ENCODE data around the gene CROCC2. TPM values are rescaled to one million over a fixed set of nuclear protein-coding genes. Genes with fewer than 3 reads are reported as not detected.

CROCC2 gene
- total and polyA plus RNA-seq, 10 of the 15 experiments (the other 5 are each of a cell fraction or from before 2014, with no cell fraction given), result not detected

DNA sequence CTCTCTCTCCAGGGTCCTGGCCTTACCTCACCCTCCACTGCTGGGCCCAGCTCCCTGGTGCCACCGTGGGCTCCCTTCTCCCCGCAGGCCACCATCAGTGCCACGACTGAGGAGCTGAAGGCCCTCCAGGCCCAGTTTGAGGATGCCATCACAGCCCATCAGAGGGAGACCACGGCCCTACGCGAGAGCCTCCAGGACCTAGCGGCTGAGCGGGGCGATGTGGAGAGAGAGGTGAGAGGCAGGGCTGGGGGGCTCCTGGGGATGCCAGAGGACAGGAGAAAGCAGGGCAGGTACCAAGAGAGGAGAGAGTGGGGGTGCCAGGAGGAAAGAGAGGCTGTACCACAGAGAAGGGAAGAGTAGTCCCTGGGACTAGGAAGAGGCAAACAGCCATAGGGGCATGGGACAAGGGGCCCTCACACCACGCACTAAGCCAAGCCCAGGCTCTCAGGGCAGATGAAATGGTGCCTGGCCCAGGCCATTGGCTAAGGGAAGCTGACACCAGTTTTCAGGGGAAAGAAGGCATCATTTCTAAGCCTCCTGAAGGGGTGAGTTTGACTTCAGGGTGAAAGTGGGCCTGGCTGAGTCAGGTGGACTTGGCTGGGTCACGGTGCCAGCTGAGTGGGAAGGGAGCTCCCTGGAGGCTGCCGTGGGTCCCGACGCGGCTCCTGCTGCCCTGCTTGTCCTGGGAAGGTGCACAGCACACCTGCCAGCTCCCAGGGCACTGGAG is 53.2 kb downstream of the CROCC2 start:
- no peak for DNase-seq (ENCODE audit: low read depth, low spot score)
- ChIA-PET CTCF (no interaction called here), POLR2A (no interaction called here), SMC1A (ENCODE audit: uncharacterized antibody, unreplicated experiment) (no interaction called here), RAD21 (ENCODE audit: unreplicated experiment) (no interaction called here)
- H3K27me3 ChIP-seq (replicated peaks in 1 of 2; ENCODE audit: control insufficient read depth in 2 of 2, insufficient read depth in 2 of 2, low read length in 1 of 2), result peaks cover 0 to 1% of the 10 kb centered on the region in 2 experiments; a peak in 2 of 4 replicates
- no peaks in the 10 kb centered on the region for H3K4me1 ChIP-seq (ENCODE audit: control insufficient read depth, insufficient read depth, low read length)
- no peak overlapping the region for H3K4me2 ChIP-seq (ENCODE audit: control insufficient read depth, insufficient read depth)
- in situ Hi-C loops (cut with MboI), result no loop called here
- no peak for FAIRE-seq
- no peaks in the 10 kb centered on the region for H4K20me1 ChIP-seq (ENCODE audit: control insufficient read depth, insufficient read depth)
- no peak overlapping the region for H3K9ac ChIP-seq (ENCODE audit: control insufficient read depth, insufficient read depth, low read length)
- no peak overlapping the region for H2AFZ ChIP-seq (ENCODE audit: control insufficient read depth, low read depth, low read length)
- ATAC-seq, result no peak
- no TSS peak for BruUV-seq (replicated peaks)
- no peak overlapping the region for H3K4me3 ChIP-seq
- no peaks in the 10 kb centered on the region for H3K36me3 ChIP-seq (ENCODE audit: control insufficient read depth in 2 of 2, insufficient read depth in 2 of 2, low read length in 1 of 2)
- no peak overlapping the region for H3K27ac ChIP-seq (ENCODE audit: control insufficient read depth, insufficient read depth)
- no peaks in the 10 kb centered on the region for H3K9me3 ChIP-seq (replicated peaks; ENCODE audit: control insufficient read depth, insufficient read depth, low read length)
- intact Hi-C loops (cut with micrococcal nuclease; ENCODE audit: unreplicated experiment), result no loop called here
- H3K79me2 ChIP-seq (ENCODE audit: control insufficient read depth, insufficient read depth, low read length), result no peaks in the 10 kb centered on the region
- WGBS (ENCODE audit: insufficient coverage, insufficient replicate concordance, low lambda C conversion rate, missing lambda C conversion rate), result 39% methylated on average over 14 of the region's 15 CpGs
- TF ChIP-seq, protein P1, sequence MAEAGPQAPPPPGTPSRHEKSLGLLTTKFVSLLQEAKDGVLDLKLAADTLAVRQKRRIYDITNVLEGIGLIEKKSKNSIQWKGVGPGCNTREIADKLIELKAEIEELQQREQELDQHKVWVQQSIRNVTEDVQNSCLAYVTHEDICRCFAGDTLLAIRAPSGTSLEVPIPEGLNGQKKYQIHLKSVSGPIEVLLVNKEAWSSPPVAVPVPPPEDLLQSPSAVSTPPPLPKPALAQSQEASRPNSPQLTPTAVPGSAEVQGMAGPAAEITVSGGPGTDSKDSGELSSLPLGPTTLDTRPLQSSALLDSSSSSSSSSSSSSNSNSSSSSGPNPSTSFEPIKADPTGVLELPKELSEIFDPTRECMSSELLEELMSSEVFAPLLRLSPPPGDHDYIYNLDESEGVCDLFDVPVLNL (IDR thresholded peaks at IDR 0.05; ENCODE audit: low read depth, low read length), result no peak
- TF ChIP-seq, protein P2, sequence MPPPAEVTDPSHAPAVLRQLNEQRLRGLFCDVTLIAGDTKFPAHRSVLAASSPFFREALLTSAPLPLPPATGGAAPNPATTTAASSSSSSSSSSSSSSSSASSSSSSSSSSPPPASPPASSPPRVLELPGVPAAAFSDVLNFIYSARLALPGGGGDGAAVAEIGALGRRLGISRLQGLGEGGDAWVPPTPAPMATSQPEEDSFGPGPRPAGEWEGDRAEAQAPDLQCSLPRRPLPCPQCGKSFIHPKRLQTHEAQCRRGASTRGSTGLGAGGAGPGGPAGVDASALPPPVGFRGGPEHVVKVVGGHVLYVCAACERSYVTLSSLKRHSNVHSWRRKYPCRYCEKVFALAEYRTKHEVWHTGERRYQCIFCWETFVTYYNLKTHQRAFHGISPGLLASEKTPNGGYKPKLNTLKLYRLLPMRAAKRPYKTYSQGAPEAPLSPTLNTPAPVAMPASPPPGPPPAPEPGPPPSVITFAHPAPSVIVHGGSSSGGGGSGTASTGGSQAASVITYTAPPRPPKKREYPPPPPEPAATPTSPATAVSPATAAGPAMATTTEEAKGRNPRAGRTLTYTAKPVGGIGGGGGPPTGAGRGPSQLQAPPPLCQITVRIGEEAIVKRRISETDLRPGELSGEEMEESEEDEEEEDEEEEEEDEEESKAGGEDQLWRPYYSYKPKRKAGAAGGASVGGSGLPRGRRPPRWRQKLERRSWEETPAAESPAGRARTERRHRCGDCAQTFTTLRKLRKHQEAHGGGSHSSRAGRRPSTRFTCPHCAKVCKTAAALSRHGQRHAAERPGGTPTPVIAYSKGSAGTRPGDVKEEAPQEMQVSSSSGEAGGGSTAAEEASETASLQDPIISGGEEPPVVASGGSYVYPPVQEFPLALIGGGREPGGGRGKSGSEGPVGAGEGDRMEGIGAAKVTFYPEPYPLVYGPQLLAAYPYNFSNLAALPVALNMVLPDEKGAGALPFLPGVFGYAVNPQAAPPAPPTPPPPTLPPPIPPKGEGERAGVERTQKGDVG (CRISPR knock-in tag; IDR thresholded peaks at IDR 0.05), result no peak
- TF ChIP-seq, protein P3, sequence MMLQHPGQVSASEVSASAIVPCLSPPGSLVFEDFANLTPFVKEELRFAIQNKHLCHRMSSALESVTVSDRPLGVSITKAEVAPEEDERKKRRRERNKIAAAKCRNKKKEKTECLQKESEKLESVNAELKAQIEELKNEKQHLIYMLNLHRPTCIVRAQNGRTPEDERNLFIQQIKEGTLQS (IDR thresholded peaks at IDR 0.05; ENCODE audit: borderline replicate concordance, extremely low read depth, low read depth, low read length), result no peak
- TF ChIP-seq, protein P4, sequence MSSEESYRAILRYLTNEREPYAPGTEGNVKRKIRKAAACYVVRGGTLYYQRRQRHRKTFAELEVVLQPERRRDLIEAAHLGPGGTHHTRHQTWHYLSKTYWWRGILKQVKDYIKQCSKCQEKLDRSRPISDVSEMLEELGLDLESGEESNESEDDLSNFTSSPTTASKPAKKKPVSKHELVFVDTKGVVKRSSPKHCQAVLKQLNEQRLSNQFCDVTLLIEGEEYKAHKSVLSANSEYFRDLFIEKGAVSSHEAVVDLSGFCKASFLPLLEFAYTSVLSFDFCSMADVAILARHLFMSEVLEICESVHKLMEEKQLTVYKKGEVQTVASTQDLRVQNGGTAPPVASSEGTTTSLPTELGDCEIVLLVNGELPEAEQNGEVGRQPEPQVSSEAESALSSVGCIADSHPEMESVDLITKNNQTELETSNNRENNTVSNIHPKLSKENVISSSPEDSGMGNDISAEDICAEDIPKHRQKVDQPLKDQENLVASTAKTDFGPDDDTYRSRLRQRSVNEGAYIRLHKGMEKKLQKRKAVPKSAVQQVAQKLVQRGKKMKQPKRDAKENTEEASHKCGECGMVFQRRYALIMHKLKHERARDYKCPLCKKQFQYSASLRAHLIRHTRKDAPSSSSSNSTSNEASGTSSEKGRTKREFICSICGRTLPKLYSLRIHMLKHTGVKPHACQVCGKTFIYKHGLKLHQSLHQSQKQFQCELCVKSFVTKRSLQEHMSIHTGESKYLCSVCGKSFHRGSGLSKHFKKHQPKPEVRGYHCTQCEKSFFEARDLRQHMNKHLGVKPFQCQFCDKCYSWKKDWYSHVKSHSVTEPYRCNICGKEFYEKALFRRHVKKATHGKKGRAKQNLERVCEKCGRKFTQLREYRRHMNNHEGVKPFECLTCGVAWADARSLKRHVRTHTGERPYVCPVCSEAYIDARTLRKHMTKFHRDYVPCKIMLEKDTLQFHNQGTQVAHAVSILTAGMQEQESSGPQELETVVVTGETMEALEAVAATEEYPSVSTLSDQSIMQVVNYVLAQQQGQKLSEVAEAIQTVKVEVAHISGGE (CRISPR knock-in tag; IDR thresholded peaks at IDR 0.05), result no peak
- no peak for TF ChIP-seq LARP7 (IDR thresholded peaks at IDR 0.05)
- TF ChIP-seq MEF2A (IDR thresholded peaks at IDR 0.05; ENCODE audit: insufficient read depth, low read depth, low read length), result no peak
- TF ChIP-seq NR2F1 (conservative IDR thresholded peaks at IDR 0.05), result no peak
- TF ChIP-seq EGR1 (IDR thresholded peaks at IDR 0.05; ENCODE audit: borderline replicate concordance in 1 of 2, low read depth in 2 of 2, low read length in 2 of 2), result no peak
- no peak for TF ChIP-seq ZNF207 (IDR thresholded peaks at IDR 0.05; ENCODE audit: borderline replicate concordance)
- no peak for TF ChIP-seq MYC (IDR thresholded peaks at IDR 0.05; ENCODE audit: insufficient read depth, insufficient read length, insufficient replicate concordance, low read length, severe bottlenecking)
- TF ChIP-seq SUPT20H (IDR thresholded peaks at IDR 0.05; ENCODE audit: borderline replicate concordance, control insufficient read depth, low read depth, low read length), result no peak
- TF ChIP-seq, protein P5, sequence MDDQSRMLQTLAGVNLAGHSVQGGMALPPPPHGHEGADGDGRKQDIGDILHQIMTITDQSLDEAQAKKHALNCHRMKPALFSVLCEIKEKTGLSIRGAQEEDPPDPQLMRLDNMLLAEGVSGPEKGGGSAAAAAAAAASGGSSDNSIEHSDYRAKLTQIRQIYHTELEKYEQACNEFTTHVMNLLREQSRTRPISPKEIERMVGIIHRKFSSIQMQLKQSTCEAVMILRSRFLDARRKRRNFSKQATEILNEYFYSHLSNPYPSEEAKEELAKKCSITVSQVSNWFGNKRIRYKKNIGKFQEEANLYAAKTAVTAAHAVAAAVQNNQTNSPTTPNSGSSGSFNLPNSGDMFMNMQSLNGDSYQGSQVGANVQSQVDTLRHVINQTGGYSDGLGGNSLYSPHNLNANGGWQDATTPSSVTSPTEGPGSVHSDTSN (IDR thresholded peaks at IDR 0.05; ENCODE audit: insufficient replicate concordance, low read depth, low read length), result no peak
- no peak for TF ChIP-seq NR2C2 (IDR thresholded peaks at IDR 0.05; ENCODE audit: borderline replicate concordance, control insufficient read depth, insufficient read length, low read depth)

Data from GM12878 (cell line).